Measurements from ENCODE around the gene FXYD2.

The FXYD2 gene

GRCh38 chr11:117843666-117844484 is 19.3 kb upstream of the FXYD2 start:
- no peak for TF ChIP-seq GATA2 (IDR thresholded peaks at IDR 0.05; ENCODE audit: low read depth, low read length)
- TF ChIP-seq GATA3 (IDR thresholded peaks at IDR 0.05; ENCODE audit: low read depth, low read length), result no peak

DNA sequence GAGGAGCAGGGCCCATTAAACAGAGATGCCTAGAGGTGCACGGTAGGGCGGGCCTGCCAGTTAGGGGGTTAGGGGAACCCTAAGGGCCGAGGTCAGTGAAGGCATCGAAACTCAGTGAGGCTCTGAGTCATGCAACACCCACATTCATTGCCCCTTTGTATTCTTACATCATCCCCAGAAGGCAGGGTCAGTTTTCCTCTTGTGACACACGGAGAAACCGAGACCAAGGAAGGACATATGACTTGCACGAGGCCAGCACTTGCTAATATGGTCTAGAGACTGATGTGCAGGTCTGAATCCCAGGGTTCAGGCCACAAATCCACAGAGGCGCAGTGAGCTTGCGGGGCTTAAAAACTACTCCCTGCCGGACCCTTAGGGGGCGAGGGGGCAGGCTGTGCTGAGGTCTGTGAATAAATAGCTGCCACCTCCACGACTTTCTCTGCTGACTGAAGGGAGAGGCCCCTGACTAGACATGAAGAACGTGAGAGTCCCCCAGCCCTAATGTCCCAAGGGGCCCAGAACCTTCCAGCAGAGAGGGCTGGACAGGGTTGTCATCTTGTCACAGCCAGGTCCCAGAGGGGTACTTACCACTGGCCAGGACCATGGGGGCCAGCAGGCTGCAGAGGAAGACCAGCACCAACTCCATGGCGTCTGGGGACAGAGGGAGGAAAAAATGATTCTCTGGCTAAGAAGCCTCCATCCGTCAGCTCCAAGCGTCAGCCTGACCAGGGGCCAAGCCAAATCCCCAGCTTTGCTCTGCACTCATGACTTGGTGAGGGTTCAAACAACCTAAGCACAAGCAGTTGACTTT is 17.8 kb upstream of the FXYD2 start:
- TF ChIP-seq GATA3 (IDR thresholded peaks at IDR 0.05; ENCODE audit: low read depth, low read length), result no peak
- no peak for TF ChIP-seq GATA2 (IDR thresholded peaks at IDR 0.05; ENCODE audit: low read depth, low read length)

DNA sequence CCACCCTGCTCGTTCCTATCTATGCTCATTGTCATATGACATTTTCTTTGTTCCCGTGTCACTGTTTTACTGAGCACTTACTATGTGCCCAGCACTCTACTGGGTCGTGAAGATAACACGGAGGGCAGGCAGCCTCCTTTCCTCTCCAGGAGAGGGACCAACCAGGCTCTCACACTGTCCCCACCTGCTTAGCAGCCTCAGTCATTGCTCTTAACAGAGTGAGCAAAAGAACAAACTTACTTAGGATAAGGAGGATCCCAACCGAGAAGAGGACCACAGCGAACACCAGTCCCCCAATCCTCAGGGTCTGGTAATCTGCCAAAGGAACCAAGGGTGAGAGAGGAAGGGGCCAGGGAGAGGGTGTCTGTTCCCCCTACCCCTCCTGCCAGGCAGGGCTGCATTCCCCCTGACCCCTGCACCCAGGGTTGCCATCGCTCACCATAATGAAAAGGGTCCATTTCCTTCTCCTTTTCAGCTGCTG is 17.0 kb upstream of the FXYD2 start:
- no peak for TF ChIP-seq GATA3 (IDR thresholded peaks at IDR 0.05; ENCODE audit: low read depth, low read length)
- no peak for TF ChIP-seq GATA2 (IDR thresholded peaks at IDR 0.05; ENCODE audit: low read depth, low read length)

DNA sequence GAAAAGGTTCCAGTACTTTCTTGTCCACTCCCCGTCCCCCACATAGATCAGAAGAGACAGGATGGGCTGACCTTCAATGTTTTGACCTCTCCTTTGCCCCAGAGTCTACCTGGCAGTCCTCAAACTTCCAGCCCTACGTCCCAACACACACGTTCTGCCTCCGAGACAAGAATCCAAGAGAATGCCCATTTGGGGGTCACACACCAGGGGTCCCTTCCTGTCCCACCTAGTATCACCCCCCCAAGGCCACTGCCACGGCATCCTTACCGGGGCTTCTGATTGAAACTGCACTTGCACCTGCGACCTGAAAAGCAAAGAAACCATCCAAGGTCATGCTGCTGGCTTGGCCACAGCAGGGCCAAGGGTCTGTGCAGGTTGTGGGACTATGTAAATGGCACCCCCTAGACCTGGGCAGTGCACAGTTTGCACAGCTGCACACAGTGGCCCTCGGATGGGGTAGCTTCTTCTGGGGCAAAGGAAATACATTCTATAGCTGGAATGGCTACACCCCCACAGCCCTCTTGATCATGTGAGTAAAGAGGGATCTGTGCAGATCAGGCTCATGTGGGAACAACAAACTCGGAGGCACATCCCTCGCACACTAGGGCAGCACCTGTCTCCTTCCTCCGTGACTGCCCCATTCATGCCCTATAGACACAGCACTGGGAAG is 16.5 kb upstream of the FXYD2 start:
- no peak for TF ChIP-seq GATA3 (IDR thresholded peaks at IDR 0.05; ENCODE audit: low read depth, low read length)
- no peak for TF ChIP-seq GATA2 (IDR thresholded peaks at IDR 0.05; ENCODE audit: low read depth, low read length)

DNA sequence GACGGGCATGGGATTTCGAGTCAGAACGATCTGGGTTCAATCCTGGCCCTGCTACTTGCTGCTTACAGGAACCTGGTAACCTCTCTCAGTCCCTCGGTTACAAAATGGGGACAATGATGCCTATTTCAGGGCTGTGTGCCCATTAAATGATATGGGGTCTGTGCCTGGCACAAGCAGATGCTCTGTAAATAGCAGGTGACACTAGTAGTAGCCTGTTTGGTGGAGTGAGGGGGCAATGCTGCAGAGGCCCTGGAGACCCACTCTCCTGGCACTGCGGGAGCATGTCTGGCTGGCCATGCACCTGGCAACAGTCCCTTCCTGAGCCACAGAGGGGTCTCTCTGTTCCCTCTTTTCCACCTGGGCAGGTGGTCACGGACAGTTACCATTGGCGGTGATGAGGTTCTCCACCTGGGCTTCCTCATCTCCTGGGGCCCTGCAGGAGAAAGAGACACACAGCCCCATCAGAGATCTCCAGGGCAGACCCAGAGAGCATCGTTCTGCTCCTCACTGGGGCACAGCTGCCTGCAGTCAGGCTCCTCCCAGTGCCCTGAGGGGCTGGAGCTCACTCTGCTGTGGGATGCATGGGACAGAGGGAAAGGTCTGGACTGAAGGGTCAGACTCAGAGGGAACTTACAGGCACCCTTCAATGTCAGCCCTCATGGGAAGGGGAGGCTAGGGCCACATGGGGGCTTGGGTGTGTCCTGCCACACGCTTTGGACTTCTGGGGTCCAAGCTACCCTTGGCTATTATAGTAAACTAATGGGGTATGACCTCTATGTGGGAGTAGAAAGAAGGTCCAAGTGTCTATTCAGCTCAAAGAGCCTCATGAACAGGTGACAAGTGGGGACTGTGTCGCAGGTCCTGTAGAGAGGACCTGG is 15.6 kb upstream of the FXYD2 start:
- TF ChIP-seq GATA3 (IDR thresholded peaks at IDR 0.05; ENCODE audit: low read depth, low read length), result no peak
- TF ChIP-seq GATA2 (IDR thresholded peaks at IDR 0.05; ENCODE audit: low read depth, low read length), result no peak

DNA sequence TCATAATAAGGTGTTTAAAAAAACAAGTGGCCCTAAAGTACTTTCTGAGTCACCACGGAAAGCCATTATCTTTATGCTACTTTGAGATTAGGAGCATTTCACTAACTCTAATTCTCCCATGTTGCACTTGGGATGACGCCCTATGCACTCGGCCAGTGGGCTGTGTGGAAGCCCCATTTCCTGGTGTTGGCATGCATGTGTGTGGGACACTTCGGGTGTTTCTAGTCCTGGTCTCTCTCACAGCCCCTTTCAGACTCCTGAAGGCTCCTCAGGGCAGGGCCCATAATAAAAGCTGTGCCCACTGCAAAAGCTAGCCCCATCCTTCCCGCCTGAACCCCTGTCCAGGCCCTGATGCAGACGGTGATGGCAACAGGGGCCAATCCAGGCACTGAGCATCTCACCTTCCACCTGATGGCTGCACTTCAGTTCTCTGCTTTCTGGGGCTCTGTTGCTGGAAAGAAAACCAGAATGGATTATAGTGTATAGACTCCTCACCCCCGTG is 14.9 kb upstream of the FXYD2 start:
- TF ChIP-seq GATA2 (IDR thresholded peaks at IDR 0.05; ENCODE audit: low read depth, low read length), result no peak
- TF ChIP-seq GATA3 (IDR thresholded peaks at IDR 0.05; ENCODE audit: low read depth, low read length), result no peak

DNA sequence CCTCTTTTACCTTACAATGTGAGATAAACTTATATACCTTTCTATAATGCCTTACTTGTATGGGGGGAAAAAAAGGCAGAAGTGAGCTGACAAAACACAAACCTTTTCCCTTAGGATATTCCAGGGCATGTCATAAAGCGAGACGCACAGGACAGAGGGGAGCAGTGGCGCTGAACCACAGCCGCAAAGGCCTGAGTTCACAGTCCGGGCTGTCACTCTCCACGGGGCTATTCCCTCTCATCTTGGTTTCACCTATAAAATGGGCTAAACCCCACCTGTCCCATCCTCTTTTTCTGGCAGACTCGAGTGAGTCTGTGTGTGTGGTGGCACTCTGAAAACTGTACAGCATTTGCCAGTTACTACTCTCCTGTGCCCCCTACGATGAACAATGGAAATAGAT is 14.4 kb upstream of the FXYD2 start:
- TF ChIP-seq GATA3 (IDR thresholded peaks at IDR 0.05; ENCODE audit: low read depth, low read length), result no peak
- TF ChIP-seq GATA2 (IDR thresholded peaks at IDR 0.05; ENCODE audit: low read depth, low read length), result no peak

DNA sequence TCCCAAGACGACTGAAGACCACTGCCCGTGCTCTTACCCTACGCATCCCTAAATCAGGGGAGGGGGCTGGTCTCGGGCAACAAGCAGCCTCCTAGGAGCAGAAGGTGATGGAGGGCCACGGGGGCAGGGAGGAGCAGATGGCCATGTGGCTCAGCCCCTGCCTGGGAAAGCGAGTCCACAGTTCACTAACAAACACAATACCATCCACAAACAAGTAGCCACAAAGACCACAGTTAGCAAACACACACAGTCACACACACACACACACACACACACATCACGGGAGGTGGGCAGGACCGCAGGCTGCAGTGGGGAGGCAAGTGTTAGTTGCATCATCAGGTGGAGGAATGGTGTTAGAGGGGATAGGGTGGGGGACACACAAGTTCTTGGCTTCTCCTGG is 13.2 kb upstream of the FXYD2 start:
- TF ChIP-seq GATA3 (IDR thresholded peaks at IDR 0.05; ENCODE audit: low read depth, low read length) (no peak), GATA2 (IDR thresholded peaks at IDR 0.05; ENCODE audit: low read depth, low read length) (no peak)

GRCh38 chr11:117837070-117837776 is 12.7 kb upstream of the FXYD2 start:
- no peak for TF ChIP-seq GATA3 (IDR thresholded peaks at IDR 0.05; ENCODE audit: low read depth, low read length)
- TF ChIP-seq GATA2 (IDR thresholded peaks at IDR 0.05; ENCODE audit: low read depth, low read length), result no peak

- TF ChIP-seq GATA2 (IDR thresholded peaks at IDR 0.05; ENCODE audit: low read depth, low read length), result no peak
- TF ChIP-seq GATA3 (IDR thresholded peaks at IDR 0.05; ENCODE audit: low read depth, low read length), result no peak
Observed at GRCh38 chr11:117836077-117836960, 11.8 kb upstream of the FXYD2 start.

GRCh38 chr11:117835576-117835975 is 11.0 kb upstream of the FXYD2 start:
- TF ChIP-seq GATA3 (IDR thresholded peaks at IDR 0.05; ENCODE audit: low read depth, low read length) (no peak), GATA2 (IDR thresholded peaks at IDR 0.05; ENCODE audit: low read depth, low read length) (no peak)

Measured in SH-SY5Y (cell line).